Hindlimb muscle (tissue), 1 donor: Measurements from ENCODE around the gene CMTM8. TPM values are rescaled to one million over a fixed set of nuclear protein-coding genes. Genes with fewer than 3 reads are reported as not detected.
"Not testable (repeated sequence)": the region's sequence is repeated elsewhere in the genome, so short reads cannot be mapped to it uniquely, and the experiment has no call there.

Experiments
- DNase-seq: peaks from one replicate; pipeline ENCODE4 v3.0.0-alpha.2; 2013
- polyA plus RNA-seq: library from polyadenylated mRNA; unstranded; fragments of 120-200 nt; gene quantifications from one replicate; pipeline ENCODE4 v1.2.1, GENCODE V29; 2013; ENCODE audit not compliant: insufficient read length

Gene CMTM8
- polyA plus RNA-seq, 1 donor = 2.9 TPM

- DNase-seq = no peak
Measured at GRCh38 chr3:32383136-32383711, 144.7 kb downstream of the CMTM8 start.

- DNase-seq = peak; percentile 49
Measured at GRCh38 chr3:32384938-32385337, 146.5 kb downstream of the CMTM8 start.

DNA sequence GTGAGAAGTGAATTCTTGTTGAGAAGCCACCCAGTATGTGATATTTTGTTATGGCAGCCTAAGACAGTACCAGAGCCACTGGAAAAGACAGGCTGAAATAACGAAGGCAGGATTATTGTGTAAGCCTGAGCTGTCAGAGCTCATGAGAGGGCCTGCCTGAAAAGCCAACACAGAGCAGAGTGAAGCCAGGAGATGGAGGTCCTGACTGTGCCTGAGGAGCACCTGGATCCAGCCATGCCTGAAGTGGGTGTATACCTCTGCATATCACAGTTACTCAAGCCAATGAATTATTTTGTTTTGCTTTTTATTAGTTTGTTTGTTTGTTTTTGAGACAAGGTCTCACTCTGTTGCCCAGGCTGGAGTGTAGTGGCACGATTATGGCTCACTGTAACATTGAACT lies 149.0 kb downstream of the CMTM8 start:
- no peak for DNase-seq

DNA sequence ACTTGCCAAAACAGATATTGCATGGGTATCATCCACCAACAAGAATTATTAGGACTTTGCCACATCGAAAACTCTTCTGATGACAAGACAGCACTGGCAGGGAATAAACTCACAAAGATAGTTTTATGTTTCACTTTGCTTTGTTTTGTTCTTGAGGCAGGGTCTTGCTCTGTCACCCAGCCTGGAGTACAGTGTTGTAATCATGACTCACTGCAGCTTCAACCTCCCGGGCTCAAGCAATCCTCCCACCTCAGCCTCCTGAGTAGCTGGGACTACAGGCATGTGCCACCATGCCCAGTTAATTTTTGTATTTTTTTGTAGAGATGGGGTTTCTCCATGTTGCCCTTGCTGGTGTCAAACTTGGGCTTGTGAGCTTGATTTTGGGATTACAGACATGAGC lies 151.1 kb downstream of the CMTM8 start:
- DNase-seq = not testable (repeated sequence)

DNA sequence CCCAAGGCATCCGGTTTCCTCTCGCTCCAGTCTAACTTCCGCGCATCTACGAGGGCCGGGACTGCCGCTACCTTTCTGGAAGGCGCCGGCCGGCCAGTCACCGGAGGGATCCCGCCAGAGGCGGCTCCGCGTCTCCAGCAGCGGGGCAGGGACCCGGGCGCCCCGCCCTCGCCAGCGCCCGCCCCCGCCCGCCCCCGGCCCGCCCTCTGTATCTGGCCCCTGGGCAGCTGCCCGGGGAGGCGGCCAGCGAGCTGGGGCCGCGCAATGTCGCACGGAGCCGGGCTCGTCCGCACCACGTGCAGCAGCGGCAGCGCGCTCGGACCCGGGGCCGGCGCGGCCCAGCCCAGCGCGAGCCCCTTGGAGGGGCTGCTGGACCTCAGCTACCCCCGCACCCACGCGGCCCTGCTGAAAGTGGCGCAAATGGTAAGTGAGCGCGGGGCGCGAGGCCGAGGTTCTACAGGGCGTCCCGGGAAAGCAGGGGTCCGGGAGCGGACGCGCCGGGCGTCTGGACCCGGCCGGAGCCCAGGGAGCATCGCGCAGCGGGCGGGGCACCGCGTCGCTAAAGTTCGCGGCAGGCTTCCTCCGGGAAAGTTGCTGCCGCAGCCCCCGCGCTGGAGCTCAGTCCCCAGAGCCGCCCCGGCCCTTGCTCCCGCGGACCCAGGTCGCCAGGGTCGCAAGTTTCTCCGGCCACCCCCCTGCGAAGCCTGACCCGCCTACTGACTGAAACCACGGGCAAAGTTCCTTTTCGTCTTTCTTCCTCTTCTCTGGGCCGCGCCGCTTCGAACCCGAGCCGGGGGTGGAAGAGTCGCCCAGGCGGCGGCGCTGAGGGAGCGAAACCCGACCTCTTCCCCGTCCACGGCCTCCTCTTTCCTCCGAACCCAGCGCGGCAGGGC lies 153.4 kb downstream of the CMTM8 start, which contains the start of gene CMTM7:
Gene CMTM7 (plus strand): TSS at position 211 of the 893 bp plus-strand sequence. CDS start 54 bp downstream, at position 265.
- peak; percentile 66 for DNase-seq

DNA sequence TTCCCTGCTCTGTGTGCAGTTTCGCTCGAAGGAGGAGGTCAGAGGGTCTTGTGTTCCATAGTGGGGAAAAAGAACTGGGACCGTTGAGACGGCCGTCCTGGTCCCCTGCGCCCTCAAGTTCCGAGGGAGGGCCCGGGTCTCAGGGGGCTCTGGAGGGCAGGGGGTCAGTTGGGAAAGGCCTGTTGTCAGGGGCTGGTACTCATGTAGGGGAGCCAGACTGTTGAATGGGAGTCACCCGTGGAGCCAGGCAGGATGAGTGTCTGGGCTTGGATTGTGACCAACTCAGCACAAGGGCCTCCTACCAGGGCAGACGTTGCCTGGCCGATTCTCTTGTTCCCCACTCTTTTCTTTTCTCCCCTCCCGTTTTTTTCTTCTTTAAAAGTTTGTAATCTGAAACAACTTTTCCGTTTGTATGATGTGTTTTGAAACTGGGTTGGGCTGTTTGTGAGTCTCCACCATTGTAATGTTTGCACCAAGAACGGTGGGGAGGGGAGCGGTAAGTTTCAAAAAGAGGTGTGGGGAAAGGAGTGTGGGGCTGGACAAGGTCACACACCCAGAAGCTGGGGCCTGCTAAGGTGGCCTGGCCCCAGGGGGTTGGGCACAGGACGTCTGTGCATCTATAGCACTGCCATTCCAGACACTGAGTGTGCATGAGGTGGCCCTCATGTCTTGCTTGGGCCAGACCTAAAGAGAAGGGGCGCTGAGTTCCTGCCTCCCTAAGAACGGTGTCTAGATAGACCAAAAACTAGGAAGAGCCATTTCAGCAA lies 154.2 kb downstream of the CMTM8 start:
- peak; percentile 48 for DNase-seq

DNA sequence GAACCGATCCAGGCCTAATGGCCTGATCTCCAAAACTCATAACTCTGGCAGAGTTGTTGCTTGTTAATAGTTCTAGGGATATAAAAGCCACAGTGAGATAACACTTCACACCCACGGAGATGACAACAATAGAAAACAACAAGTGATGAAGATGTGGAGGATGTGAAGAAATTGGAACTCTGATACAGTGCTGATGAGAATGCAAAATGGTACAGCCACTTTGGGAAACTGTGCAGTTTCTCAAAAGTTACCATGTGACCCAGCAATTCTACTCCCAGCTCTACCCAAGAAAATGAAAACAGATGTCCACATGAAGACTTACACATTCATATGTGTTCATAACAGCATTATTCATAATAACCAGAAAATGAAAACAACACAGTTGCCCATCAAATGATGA lies 157.0 kb downstream of the CMTM8 start:
- DNase-seq = no peak

GRCh38 chr3:32397941-32398340 lies 159.5 kb downstream of the CMTM8 start:
- DNase-seq = no peak

DNA sequence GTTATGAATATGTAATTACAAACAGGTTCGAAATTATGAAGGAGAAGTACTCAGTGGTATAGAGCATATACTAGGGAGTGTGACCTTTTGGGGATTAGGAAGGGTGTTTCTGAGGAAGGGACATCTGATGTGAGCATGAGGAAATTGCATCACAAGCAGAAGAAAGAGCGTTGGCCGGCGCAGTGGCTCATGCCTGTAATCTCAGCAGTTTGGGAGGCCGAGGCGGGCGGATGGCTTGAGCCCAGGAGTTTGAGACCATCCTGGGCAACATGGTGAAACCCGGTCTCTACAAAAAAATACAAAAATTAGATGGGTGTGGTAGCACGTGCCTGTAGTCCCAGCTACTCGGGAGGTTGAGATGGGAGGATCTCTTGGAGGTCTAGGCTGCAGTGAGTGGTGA lies 160.1 kb downstream of the CMTM8 start:
- no peak for DNase-seq

- DNase-seq = no peak
Measured at GRCh38 chr3:32399030-32399620, 160.6 kb downstream of the CMTM8 start.

DNA sequence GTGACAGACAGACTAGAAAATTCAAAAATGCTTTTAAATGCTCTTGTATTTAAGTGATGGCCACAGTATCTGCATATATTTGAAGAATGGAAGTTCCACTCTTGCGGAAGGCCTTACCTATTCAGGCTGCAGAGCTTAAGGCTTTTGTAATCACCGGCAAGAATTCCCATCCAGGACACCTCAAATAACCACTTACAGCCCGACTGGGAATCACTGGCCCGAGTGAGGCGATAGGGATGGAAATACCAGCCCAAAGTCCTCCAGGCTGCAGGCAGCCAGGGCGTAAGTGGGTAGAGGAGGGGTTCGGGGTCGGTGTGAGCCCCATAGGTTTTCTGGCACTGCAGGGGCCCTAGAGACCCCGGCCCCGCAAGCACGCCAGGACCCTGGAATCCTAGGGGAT lies 162.6 kb downstream of the CMTM8 start:
- DNase-seq = no peak

DNA sequence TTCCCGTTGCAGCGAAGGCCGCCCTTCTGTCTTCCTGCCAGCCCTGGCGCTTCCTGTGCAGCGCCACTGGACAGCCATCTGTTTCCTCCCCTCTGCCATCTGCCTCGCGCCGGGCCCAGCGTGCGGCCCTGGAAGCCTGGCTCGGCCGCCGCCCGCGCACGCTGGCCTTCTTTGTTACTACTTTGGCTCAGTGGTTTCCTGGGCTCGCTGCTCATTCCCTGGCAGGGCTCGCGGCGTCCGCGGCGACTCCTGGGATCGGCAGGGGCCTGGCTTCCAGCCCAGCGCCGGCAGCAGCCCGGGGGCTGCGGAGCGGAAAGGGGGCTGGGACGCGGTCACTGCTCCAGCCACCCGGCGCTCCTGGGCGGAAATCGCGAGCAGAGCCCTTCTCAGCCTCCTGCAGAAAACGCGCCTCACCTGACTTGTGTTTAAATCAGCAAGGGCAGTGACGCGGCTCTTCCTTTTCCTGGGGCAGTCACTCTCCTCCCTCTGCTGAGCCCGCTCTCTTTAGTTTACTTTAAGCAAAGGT lies 163.1 kb downstream of the CMTM8 start:
- DNase-seq = peak; percentile 74

DNA sequence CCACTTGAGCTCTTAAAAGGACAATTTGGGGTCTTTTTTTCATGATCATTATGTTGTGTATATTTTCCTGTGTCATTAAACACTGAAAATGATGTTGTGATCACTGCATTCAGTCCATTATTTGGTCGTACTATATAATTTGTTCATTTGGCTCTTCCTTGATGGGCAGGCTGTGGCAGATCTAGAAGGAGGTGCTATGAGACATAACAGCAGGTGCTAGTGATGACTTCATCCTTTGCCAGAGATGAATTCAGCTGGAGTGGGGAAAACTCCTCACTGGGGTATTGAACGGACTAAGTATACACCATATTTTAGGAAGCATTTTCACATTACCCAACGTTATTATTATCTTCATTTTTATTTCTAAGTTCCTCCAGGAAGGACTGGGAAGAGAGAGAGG lies 165.2 kb downstream of the CMTM8 start:
- no peak for DNase-seq

GRCh38 chr3:32404714-32405113 lies 166.2 kb downstream of the CMTM8 start:
- DNase-seq = no peak

- no peak for DNase-seq
Measured at GRCh38 chr3:32405155-32405554, 166.7 kb downstream of the CMTM8 start.

DNA sequence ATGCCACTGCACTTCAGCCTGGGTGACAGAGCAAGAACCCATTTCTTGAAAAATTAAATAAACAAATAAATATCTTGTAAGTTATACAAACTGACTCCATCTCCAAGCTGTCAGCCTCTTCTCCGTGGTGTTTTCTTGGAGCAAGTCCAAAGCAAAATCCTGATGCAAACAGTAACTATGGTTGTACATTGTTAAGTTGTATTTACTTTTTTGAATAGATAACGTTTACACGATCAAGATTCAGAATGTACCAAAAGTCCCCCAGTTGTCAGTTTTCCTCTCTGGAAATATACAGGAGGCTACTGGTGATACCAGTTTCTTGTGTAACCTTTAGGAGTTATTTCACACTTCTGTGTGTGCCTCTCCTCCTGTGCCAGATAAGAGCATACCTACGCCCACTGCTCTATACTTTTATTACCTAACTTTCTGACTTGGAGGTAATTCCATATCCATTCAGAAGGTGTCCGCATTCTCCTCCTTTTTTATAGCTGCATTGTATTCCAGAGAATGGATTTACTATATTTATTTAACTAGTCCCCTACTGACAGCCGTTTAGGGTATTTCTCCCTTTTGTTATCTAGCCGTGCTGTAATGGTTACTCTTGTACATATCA lies 167.3 kb downstream of the CMTM8 start:
- DNase-seq = no peak

DNA sequence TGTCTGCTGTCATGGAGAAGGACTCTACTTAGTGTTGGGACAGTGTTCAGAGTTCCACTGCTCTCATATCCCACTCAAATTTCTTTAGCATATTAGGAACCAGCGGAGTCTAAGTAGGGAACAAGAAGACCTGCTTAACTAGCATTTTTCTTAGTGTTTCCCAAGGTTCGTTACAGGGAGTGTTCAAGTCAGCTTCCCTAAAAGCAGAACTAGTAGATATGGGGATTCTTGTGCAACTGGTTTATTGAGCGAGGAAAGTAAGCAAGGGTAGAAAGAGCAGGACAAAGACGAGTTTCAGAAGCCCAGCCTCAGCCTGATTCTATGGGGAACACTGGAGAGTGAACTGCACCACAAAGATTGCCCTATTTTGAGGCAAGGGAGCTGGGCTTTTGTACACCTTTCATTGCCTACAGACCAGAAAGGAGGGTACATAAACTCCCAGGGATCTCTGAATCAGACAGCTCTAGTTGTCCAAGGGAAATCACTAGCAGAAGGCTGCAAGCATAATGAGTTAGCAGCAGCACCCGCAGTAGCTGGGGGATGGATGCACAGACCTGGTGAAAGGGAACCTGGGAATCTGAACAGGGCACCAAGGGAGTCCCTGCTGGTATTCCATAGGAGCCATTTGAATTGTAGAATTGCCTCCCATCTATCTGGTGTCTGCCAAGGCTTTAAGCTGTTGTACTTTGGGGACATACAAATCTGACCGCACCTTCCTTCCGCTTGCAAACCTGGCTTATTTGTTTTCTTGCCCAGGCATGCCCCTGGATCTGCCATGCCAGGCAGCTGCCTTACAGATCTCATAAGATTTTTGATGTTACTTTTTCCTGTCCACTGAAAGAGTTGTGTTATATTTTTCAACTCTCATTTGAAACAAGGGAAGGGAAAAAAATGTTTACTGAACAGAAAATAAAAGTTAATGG lies 168.3 kb downstream of the CMTM8 start:
- no peak for DNase-seq

DNA sequence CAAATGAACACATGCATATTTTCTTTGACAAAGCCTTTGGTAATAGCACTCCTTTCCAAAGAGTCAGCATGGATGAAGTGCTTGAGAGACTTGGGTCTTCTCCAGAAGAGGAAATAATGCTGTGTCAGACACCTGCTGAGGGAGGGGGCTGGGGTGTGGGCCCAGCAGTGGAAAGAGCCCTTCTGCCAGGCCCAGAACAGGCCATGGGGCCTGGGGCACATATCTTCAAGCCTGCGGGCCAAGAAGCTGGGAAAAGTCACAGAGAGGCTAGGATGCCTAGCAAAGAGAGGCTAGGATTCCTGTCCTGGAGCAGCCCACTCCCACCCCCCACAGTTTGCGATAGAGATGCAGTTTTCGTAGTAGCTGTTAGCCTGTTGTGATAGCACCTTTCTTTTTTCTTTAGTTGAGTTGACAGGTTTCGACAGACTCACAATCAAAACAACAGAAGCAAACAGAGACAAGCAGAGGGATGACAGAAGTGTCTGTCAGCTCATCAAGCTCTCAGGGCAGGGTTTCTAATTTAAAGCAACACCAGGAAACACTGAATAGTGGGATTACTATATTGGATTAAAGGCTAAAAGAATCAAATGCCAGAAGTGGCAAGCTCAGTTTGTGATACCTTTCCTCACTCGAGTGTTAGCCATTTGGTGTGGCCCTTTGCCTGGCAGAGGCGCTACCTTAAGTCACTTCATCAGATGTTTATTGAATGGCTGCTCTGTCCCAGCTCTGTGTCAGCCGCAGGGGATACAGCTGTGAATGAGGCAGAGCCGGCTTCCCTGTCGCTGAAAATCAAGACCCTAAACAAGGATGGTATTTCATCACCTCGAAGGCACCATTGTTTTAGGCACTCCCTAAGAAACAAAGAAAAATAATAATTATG lies 172.1 kb downstream of the CMTM8 start:
- no peak for DNase-seq

DNA sequence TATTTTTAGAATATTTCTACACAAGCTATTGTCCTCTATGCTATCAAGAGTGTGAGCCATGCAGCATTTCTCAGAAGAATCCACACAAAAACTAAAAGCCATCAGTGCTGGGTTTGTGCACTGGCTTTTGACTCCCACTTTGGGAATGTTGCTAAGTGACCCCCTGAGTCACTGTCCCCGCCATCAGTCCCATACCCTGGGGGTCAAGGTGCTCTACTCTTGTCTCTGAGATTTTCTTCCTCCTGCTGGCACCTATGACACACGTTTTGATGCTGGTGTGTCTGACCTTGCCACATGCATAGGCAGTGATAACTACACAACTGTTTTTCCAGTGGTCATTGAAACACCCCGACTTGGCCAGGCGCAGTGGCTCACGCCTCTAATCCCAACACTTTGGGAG lies 173.0 kb downstream of the CMTM8 start:
- no peak for DNase-seq

DNA sequence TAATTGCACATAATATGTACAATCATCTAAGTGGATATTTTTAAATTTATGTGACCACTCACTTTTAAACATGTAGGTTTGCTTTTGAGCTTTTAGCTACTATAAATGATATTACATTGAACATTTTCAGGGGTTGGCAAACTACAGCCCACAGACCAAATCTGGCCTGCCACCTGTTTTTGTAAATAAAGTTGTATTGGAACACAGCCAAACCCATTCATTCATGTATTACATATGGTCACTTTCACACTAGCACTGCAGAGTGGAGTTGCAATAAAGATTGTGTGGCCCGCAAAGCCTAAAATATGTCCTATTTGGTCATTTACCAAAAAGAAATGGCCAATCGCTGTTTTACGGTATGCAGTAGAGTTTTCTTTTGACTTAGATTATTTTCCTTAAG lies 174.4 kb downstream of the CMTM8 start:
- no peak for DNase-seq
